ENCODE measurements around the gene LRFN4.

DNA sequence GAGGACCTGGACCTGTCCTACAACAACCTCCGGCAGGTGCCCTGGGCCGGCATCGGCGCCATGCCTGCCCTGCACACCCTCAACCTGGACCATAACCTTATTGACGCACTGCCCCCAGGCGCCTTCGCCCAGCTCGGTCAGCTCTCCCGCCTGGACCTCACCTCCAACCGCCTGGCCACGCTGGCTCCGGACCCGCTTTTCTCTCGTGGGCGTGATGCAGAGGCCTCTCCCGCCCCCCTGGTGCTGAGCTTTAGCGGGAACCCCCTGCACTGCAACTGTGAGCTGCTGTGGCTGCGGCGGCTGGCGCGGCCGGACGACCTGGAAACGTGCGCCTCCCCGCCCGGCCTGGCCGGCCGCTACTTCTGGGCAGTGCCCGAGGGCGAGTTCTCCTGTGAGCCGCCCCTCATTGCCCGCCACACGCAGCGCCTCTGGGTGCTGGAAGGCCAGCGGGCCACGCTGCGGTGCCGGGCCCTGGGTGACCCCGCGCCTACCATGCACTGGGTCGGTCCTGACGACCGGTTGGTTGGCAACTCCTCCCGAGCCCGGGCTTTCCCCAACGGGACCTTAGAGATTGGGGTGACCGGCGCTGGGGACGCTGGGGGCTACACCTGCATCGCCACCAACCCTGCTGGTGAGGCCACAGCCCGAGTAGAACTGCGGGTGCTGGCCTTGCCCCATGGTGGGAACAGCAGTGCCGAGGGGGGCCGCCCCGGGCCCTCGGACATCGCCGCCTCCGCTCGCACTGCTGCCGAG, 1.5 kb downstream of the LRFN4 start:
- TF ChIP-seq POLR2AphosphoS5 (IDR thresholded peaks at IDR 0.05; ENCODE audit: low read depth, low read length) (no peak), POLR2A (IDR thresholded peaks at IDR 0.05; ENCODE audit: low read depth, low read length) (no peak)
